HG03045 (cell line): ENCODE results near the gene WDHD1.
"Not testable (repeated sequence)": the region's sequence is repeated elsewhere in the genome, so short reads cannot be mapped to it uniquely, and the experiment has no call there.

Source experiments
- ATAC-seq: cut with Tn5 transposase; IDR thresholded peaks from one replicate; pipeline ENCODE4 v1.9.1; 2021; ENCODE audit warnings: mild to moderate bottlenecking, moderate library complexity; ENCODE audit not compliant: unreplicated experiment

Gene WDHD1

DNA sequence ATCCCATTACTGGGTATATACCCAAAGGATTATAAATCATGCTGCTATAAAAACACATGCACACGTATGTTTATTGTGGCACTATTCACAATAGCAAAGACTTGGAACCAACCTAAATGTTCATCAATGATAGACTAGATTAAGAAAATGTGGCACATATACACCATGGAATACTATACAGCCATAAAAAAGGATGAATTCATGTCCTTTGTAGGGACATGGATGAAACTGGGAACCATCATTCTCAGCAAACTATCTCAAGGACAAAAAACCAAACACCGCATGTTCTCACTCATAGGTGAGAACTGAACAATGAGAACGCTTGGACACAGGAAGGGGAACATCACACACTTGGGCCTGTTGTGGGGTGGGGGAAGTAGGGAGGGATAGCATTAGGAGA, 73.3 kb downstream of the WDHD1 start:
- ATAC-seq: not testable (repeated sequence)

DNA sequence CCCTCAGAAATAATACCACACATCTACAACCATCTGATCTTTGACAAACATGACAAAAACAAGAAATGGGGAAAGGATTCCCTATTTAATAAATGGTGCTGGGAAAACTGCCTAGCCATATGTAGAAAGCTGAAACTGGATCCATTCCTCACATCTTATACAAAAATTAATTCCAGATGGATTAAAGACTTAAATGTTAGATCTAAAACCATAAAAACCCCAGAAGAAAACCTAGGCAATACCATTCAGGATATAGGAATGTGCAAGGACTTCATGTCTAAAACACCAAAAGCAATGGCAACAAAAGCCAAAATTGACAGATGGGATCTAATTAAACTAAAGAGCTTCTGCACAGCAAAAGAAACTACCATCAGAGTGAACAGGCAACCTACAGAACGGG, 74.1 kb downstream of the WDHD1 start:
- not testable (repeated sequence) for ATAC-seq

DNA sequence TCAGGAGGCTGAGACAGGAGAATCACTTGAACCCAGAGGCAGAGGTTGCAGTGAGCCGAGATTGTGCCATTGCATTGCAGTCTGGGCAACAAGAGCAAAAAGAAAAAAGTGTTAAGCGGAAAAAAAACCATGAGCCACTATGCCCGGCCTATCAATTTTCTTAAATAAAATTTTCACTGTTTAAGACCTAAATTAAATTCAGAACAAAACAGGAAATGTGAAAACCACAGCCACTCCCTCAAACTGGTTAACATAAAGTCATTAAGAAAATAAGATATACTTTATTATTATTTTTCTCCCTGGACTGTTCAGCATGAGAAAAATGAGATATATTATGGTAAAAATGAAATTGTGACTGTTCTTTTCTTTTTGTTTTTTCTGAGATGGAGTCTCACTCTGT, 79.7 kb downstream of the WDHD1 start:
- ATAC-seq: no peak

DNA sequence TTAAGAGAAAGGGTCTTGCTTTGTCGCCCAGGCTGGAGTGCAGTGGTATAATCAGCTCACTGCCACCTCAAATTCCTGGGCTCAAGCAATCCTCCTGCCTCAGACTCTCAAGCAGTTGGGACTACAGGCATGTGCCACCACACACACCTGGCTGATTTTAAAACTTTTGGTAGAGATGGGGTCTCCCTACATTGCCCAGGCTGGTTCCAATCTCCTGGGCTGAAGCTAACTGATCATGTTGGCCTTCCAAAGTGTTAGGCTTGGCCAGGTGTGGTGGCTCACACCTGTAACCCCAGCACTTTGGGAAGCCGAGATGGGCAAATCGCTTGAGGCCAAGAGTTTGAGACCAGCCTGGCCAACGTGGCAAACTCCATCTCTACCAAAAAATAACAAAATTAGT, 80.4 kb downstream of the WDHD1 start:
- ATAC-seq: no peak

DNA sequence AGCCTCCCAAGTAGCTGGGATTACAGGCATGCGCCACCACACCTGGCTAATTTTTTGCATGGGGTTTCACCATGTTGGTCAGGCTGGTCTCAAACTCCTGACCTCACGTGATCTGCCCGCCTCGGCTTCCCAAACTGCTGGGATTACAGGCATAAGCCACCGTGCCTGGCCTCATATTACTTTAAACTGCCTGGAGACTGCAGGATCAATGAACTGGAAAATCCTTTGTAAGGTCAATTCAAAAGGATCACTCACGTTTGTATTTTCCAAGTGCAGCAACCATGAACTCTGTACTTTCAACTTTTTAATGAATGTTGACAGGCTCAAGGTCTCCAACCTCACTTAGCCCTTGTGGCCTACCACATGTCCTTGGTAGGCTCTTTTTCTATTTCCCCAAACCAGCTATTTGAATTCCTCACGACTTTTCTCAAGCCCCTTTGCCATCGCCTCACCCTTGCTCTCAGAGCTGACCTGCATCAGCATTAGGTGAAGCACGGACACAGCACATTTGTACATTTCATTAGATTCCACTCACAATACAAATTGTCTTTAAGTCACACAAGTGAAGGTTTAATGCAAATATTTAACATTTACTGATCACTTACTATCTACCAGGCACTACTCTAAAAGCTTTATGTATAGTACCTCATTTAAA, 82.0 kb downstream of the WDHD1 start:
- ATAC-seq: no peak

DNA sequence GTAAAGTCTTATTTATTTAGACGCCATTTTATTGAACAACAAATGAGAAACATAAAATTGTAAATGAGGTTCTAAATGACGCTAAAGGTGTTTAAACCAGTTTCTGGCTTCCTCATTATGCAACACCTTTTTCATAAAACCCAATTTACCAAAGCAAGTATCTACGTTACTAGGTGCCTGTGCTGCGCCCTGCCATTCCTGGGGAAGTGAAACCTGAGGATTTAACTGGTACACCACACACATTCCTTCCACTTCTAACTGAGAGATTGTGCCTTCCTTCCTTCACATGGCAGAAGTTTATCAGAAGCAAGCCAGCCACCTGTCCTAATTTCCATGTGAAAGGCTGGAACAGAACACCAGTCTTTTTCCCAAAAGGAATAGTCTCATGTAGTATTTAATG, 84.0 kb downstream of the WDHD1 start:
- ATAC-seq: no peak

DNA sequence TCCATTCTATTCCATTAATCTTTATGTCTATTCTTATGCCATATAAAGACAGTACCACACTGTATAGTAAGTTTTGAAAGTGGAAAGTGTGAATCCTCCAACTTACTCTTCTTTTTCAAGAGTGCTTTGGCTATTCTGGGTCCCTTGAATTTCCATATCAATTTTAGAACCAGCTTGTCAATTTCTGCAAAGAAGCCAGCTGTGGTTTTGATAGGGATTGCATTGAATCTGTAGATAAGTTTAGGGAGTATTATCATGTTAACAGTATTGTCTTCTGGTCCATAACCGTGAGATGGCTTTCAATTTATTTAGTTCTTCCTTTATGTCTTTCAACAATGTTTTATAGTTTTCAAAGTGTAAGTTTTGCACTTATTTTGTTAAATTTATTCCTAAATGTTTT, 90.1 kb downstream of the WDHD1 start:
- ATAC-seq: no peak

DNA sequence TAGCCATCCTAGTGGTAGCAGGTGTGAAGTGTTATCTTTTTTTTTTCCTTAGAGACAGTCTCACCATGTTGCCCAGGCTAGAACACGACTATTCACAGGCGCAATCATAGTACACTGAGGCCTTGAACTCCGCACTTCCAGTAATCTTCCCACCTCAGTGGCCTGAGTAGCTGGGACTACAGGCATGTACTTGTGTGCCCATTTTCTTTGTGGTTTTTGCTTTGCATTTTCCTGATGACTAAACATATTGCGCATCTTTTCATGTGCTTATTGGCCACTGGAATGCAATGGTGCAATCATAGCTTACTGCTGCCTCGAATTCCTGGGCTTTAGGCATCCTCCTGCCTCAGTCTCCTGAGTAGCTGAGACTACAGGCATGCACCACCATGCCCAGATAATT, 90.9 kb downstream of the WDHD1 start:
- ATAC-seq: no peak

DNA sequence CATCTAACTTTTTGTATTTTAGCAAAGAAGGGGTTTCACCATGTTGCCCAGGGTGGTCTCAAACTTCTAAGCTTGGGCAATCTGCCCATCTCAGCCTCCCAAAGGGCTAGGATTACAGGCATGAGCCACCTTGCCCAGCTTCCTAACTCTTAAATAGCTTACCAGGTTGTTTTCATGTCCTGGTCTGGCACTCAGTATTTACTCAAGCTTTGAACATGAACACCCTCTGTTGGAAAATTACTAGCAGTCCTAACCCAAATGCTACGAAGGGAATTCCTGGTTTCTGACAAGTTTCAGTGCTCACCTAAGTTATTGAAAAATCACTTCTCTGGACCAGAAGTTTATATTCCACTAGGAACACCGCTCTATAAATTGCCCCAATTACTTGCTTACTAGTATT, 91.8 kb downstream of the WDHD1 start:
- no peak for ATAC-seq

DNA sequence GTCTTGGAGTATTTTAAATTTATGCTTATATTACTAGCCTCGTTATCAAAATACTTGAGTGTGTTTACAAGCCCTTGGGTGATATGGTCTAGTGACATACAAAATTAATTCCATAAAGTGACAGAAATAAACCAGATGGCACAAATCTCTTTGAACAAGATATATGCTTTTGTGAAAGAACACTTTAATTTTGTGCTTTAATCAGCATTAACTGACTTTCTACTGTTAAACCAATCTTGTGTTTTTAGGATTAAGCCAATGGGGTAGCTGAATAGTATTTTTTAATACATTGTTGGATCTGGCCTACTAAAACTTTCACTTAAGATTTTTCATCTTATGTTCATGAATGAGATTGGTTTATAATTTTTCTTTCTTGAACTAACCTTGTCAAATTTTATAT, 93.9 kb downstream of the WDHD1 start:
- ATAC-seq: no peak

DNA sequence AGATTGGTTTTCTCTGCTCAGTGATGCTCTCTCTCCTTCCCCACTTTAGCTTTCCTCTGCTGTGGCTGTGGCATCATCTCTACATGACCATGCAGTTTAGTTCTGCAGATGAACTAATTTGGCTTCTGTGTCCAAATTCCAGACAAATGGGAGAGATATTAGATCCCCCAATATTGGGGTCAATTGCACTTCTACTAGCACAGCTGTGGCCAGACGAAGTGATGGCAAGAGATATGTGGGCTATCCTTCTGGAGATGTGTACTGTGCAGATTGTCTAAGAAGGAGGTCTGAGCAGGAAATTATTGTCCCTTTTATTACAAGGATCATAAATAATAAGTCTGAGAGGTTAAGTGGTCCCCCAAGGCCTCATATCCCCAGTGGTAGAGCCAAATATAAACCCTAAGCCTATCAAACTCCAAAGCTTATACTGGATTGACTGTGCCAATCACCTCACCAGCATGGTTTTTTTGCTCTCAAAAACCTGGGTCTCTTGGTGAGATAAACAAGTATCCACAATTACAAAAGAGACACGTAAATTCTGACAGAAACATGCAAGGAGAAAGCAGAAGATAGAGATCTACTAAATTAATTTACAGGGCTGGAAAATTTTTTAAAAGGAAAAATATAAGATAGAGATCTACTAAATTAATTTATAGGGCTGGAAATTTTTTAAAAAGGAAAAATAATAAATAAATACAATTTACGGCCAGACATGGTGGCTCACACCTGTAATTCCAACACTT, 95.1 kb downstream of the WDHD1 start:
- ATAC-seq: no peak

DNA sequence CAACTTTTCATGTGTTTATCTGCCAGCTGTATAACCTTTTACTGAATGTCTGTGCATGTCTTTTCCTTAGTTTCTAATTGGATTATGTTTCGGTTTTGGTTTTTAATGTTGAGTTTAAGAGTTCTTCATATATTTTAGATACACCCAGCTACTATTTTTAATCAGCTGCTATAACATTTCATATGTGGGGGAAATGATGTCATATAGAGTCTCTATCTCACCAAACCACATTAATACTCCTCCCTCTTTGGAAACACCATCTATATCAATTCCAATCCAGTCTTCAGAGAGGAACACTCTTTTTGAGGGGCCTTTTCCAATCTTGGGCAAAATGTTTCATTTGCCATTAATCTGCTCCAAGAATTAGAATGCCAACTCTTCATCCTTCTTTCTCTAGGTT, 95.8 kb downstream of the WDHD1 start:
- no peak for ATAC-seq

DNA sequence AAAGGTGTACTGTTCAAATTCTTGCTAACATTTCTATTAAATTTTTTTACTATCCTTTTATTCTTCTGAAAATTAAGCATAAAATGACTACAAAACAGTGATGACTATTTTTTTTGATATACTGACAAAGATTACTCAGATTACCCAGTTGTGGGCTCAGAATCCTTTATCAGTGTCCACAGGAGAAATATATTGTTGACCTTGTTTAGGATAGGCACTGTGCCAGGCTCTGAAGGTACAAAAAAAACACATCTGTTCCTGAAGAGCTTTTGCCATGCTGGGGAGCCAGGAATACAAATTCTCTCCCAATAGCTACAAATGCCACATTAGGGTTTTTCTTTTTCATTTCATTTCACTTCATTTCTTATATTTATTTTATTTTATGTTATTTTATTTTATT, 97.3 kb downstream of the WDHD1 start:
- ATAC-seq: no peak

DNA sequence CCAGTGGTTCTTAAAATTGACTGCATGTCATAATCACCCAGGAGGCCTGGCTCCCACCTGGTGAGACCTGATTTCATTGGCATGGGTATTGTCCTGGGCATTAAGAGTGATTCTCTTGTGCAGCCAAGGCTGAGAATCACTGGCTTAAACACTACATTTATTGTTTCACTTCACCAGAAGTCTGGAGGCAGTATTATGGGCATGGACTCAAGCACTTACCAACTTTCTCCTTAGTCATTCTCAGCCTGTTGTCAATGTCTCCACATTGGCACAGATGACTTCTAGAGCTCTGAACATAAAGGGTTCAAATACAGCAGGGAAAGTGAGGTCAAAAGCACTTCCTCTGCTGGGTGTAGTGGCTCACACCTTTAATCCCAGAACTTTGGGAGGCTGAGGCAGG, 98.7 kb downstream of the WDHD1 start:
- ATAC-seq: no peak

DNA sequence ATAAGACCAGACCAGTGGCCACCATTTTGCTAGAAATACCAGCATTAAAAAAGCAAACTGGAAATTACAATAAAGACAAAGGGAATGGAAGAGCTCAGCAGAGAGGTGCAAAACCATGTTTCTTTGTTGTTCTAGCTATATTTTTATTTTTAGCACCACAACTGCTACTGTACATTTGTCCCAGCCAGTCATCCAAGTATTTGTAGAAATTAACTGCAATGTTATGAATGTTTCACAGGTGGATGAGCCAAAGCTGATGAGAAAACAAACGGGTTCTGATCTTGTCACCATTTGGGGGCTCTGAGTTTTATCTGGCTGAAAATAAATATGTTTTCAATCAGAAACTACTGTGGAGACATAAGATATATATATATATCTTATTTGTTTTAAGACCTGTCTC, 99.3 kb downstream of the WDHD1 start:
- no peak for ATAC-seq

DNA sequence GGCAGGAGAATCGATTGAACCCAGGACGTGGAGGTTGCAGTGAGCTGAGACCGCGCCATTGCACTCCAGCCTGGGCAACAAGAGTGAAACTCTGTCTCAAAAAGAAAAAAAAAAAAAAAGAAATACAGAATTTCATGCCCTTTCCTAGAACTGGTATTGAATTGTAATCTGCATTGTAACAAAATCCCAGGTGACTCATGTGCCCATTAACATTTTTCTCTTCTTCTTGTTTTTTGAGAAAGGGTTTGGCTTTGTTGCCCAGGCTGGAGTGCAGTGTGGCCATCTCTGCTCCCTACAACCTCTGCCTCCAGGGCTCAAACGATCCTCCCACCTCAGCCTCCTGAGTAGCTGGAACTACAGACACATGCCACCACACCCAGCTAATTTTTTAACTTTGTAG, 100.3 kb downstream of the WDHD1 start:
- ATAC-seq: not testable (repeated sequence)

DNA sequence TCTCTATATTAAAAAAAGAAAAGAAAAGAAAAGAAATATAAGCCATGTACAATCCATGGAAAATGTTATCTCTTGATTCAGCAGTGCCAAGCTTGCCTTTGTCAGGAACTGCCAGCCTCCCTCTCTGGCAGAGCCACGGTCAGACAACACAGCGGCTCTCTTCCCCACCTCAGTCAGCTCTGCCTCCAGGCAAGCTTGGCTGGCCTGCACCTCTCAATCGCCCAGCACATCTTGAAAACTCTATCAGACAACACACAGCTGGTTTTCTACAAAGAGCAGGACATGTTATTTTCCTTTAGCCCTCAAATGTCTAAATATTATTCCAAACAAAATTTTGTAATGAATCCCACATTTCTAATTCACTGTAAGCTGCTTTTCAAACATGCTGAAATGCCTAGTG, 104.3 kb downstream of the WDHD1 start:
- ATAC-seq: no peak

DNA sequence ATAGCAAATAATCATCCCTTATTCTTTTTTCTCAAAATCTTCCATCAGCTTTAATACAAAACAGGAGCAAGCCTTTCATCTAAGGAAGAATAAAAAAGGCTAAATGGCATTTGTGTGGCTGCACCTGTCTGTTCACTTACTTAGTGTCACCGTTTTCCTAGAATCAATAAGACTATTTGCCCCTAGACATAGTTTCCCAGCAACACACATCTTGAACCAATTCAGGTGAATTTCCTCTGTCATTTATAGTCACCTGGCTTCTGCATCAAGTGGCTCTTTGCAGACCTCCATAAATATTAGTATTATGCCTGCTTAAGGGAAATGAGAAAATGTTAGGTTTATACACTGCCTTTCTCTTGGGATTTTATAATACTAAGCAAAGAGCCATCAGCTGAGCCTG, 106.8 kb downstream of the WDHD1 start:
- no peak for ATAC-seq

DNA sequence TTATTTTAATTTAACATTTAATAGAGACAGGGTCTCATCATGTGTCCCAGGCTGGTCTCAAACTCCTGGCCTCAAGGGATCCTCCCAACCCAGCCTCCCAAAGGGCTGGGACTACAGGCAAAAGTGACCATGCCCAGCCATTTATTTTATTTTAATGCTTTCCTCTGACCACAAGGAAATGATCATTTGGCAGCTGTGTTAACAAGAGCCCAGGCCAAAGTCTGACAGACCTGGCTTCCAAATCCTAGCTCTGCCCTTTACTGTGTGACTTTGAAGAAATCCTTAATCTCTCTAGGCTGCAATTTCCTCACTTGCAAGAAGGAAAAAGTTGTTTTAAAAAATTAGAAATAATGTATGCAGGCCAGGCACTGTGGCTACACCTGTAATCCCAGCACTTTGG, 107.6 kb downstream of the WDHD1 start:
- no peak for ATAC-seq

DNA sequence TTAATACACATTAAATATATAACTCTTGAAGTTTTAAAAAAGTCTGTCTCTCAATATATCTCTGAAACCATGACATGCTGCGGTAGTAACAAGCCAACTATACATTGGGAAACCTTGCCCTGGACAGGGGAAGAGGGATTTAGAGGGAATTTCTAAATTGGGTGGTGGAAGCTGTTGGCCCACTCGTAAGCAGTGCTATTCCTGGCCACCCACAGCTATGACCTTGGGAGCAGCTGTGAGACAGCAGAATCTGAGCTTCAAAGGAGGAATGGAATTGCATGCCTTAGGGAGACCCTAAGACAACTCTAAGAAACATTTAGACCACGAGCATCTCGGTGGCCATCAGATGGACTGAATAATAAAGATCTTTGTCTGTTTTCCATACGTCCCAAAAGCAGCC, 108.5 kb downstream of the WDHD1 start:
- no peak for ATAC-seq

DNA sequence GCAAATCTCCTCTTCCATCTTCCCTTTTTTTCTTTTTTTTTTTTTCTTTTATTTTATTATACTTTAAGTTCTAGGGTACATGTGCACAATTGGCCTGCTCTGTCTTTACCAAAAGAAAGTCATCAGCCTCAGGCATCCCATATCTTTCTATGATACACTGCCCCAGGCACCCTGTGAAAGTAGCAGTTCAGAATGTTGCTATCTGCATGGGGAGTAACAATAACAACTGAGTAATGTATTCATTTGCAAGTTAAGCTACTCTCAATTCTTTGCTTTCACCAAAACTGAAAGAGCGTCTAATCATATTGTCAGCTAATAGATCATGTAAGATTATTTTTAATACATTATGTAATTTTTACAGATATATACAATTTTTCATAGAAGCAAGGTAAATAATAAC, 110.8 kb downstream of the WDHD1 start:
- no peak for ATAC-seq

DNA sequence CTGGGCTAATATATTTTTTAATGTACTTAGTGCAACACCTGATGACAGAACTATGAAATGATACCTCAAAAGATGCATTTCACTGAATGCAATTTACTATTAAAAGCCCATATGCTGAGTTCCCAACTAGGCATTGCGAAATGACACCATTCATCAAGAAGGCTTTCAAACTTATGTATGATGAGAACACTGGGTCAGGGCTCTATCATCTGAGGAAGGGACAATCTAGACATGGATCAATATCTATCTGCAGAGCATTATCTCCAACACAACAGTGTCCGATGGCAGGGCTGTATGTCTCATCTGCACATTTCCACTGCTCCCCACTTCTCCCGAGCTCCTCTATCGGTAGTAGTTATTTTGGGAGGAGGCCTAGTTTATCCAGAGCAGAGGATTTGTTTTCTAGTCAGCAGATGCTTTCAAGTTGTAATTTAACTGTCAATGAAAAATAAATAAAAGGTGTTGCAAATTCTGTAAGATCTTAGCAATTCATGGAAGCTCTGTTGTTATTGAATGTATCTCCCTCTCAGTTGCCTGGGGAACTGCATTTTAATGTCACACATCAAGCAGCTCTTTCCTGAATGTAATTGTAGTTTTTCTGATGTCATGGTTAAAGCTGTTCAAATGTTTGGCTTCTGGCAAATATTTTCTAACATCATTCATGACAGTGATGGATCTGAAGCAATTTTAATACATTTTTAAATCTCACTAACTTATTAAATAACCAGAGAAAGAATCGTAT, 116.9 kb downstream of the WDHD1 start:
- ATAC-seq: no peak
